HCT116 (cell line): ENCODE measurements around the gene PPP2R3A. TPM values are rescaled to one million over a fixed set of nuclear protein-coding genes. Genes with fewer than 3 reads are reported as not detected.
A peak's percentile ranks its signal among the peaks of the same experiment; 100 is the strongest.
"Not testable (repeated sequence)": the region's sequence is repeated elsewhere in the genome, so short reads cannot be mapped to it uniquely, and the experiment has no call there.

Experiments used
- ATAC-seq: fragments of 200-7000 bp; cut with Tn5 transposase; 2 replicates; pipeline ENCODE4 v1.9.1; 2020; ENCODE audit warnings: mild to moderate bottlenecking, moderate library complexity
- BruUV-seq: library from RNA; stranded (reverse); fragments of 400-500 nt; replicated peaks from 2 replicates; lab custom pipeline; 2021; lab: Mats Ljungman, UMichigan
- CTCF ChIA-PET: fragments of 300-600 bp; sonication (Branson Sonifier 250); formaldehyde crosslinking; loops from one replicate; lab custom pipeline; 2021; ENCODE audit warnings: antibody characterized with exemption; lab: Charles Lee
- POLR2A ChIA-PET: fragments of 300-600, 350-600 bp; sonication (Branson Sonifier 250); formaldehyde crosslinking; loops from one replicate; lab custom pipeline; 2021; ENCODE audit warnings: antibody characterized with exemption; lab: Charles Lee
- RAD21 ChIA-PET, 2 experiments: fragments of 300-600 bp; sonication (Branson Sonifier 250); formaldehyde crosslinking; loops; one replicate each; lab custom pipeline; 2023; ENCODE audit warnings: low total read pairs in 2 of 2; ENCODE audit not compliant: uncharacterized antibody in 2 of 2, unreplicated experiment in 2 of 2, low non-redundant PET in 1 of 2; lab: Charles Lee
- DNase-seq: peaks from one replicate; pipeline ENCODE4 v3.0.0-alpha.2; 2010; ENCODE audit warnings: low read depth, low spot score
- H2AFZ ChIP-seq: fragments of 200-600 bp; shearing (Covaris generic), sonication (generic); 2 replicates; pipeline ENCODE4 v1.6.1; 2017; ENCODE audit warnings: low read depth, mixed run types, mixed read lengths, antibody characterized with exemption, low read length; ENCODE audit not compliant: poor library complexity, severe bottlenecking
- H3K27ac ChIP-seq: 2 replicates; pipeline ENCODE4 v1.5.1; 2012; ENCODE audit warnings: low read depth, low read length
- H3K27me3 ChIP-seq: fragments of 200-600 bp; sonication (generic); 2 replicates; pipeline ENCODE4 v1.6.1; 2016; ENCODE audit warnings: mixed run types, low read length, mixed read lengths; ENCODE audit not compliant: insufficient read depth
- H3K36me3 ChIP-seq, 2 experiments: fragments of 200-500 bp in 1 of 2; fragments of 200-600 bp in 1 of 2; sonication (Bioruptor generic) in 1 of 2; sonication (generic) in 1 of 2; 2 replicates each; pipeline versions ENCODE4 v1.5.1 to v1.6.1; 2014 to 2016; ENCODE audit warnings: low read length in 2 of 2, inconsistent platforms in 1 of 2, mixed read lengths in 1 of 2, mixed run types in 1 of 2; ENCODE audit not compliant: insufficient read depth in 2 of 2, control insufficient read depth in 1 of 2
- H3K4me1 ChIP-seq, 2 experiments: fragments of 200-600 bp in 1 of 2; sonication (generic) in 1 of 2; 2 replicates each; pipeline versions ENCODE4 v1.5.1 to v1.6.1; 2012 to 2017; ENCODE audit warnings: low read length in 2 of 2, inconsistent platforms in 1 of 2, mild to moderate bottlenecking in 1 of 2, mixed read lengths in 1 of 2, mixed run types in 1 of 2, moderate library complexity in 1 of 2; ENCODE audit not compliant: insufficient read depth in 2 of 2, control insufficient read depth in 1 of 2
- H3K4me2 ChIP-seq: fragments of 200-600 bp; sonication (generic); 2 replicates; pipeline ENCODE4 v1.6.1; 2017; ENCODE audit warnings: mixed run types, low read length, mixed read lengths
- H3K4me3 ChIP-seq, 2 experiments: fragments of 200-600 bp in 1 of 2; sonication (generic) in 1 of 2; replicated peaks in 1 of 2; 2 replicates each; pipeline ENCODE4 v1.5.1; 2011 to 2016; ENCODE audit warnings: low read length in 2 of 2, control low read depth in 1 of 2, low read depth in 1 of 2, mild to moderate bottlenecking in 1 of 2, mixed read lengths in 1 of 2, mixed run types in 1 of 2
- H3K79me2 ChIP-seq: fragments of 200-600 bp; sonication (generic); 2 replicates; pipeline ENCODE4 v1.6.1; 2017; ENCODE audit warnings: mild to moderate bottlenecking, mixed run types, low read length, moderate library complexity, mixed read lengths; ENCODE audit not compliant: insufficient read depth
- H3K9ac ChIP-seq: fragments of 200-600 bp; sonication (generic); 2 replicates; pipeline ENCODE4 v1.6.1; 2016; ENCODE audit warnings: low read length, mixed read lengths
- H3K9me2 ChIP-seq: fragments of 200-600 bp; sonication (generic), shearing (Covaris generic); 2 replicates; pipeline ENCODE4 v1.6.1; 2017; ENCODE audit warnings: mixed run types, mild to moderate bottlenecking, moderate library complexity; ENCODE audit not compliant: insufficient read depth
- H3K9me3 ChIP-seq, 2 experiments: fragments of 200-500 bp in 1 of 2; fragments of 200-600 bp in 1 of 2; sonication (Bioruptor generic) in 1 of 2; sonication (generic) in 1 of 2; 2 replicates each; pipeline ENCODE4 v1.6.1; 2014 to 2017; ENCODE audit warnings: low read length in 2 of 2, mixed read lengths in 2 of 2, inconsistent platforms in 1 of 2, low read depth in 1 of 2, mild to moderate bottlenecking in 1 of 2, mixed run types in 1 of 2, moderate library complexity in 1 of 2; ENCODE audit not compliant: control insufficient read depth in 1 of 2, insufficient read depth in 1 of 2
- H4K20me1 ChIP-seq: fragments of 200-600 bp; sonication (generic), shearing (Covaris generic); 2 replicates; pipeline ENCODE4 v1.6.1; 2017; ENCODE audit warnings: mixed run types, mild to moderate bottlenecking, moderate library complexity; ENCODE audit not compliant: insufficient read depth
- CTCF ChIP-seq, 3 experiments: fragments of 200-600 bp in 1 of 3; sonication (generic) in 1 of 3; IDR thresholded peaks in 2 of 3; conservative IDR thresholded peaks in 1 of 3; 2 replicates each; pipeline ENCODE4 v1.5.1; 2012 to 2017; ENCODE audit warnings: low read depth in 2 of 3, low read length in 2 of 3, antibody characterized with exemption in 1 of 3, borderline replicate concordance in 1 of 3, control low read depth in 1 of 3, mild to moderate bottlenecking in 1 of 3, mixed read lengths in 1 of 3, mixed run types in 1 of 3, moderate library complexity in 1 of 3; ENCODE audit not compliant: insufficient read depth in 1 of 3
- POLR2AphosphoS5 ChIP-seq: IDR thresholded peaks from 2 replicates; pipeline ENCODE4 v1.6.1; 2011; ENCODE audit warnings: mild to moderate bottlenecking, low read depth, low read length, moderate library complexity
- SIN3A ChIP-seq: IDR thresholded peaks from 2 replicates; pipeline ENCODE4 v1.6.1; 2012; ENCODE audit warnings: low read depth
- intact Hi-C: fragments of 100-400 bp; cut with micrococcal nuclease; formaldehyde crosslinking; loops from 2 replicates; pipeline ENCODE4 v1.10.0; 2022
- total RNA-seq: library from RNA; stranded (reverse); gene quantifications from one replicate; pipeline ENCODE4 v1.2.1, GENCODE V29; 2021; ENCODE audit not compliant: unreplicated experiment

The PPP2R3A gene
- total RNA-seq, 1 experiment from 2014 or later, result 6.1 TPM

GRCh38 chr3:136189859-136190617, 224.5 kb downstream of the PPP2R3A start:
- H3K27me3 ChIP-seq, result no peaks in the 10 kb centered on the region
- H3K4me3 ChIP-seq, result no peak overlapping the region
- no peak overlapping the region for H3K9ac ChIP-seq
- ChIA-PET RAD21 (no interaction called here), CTCF (interaction anchor here (0.7 kb wide), 1 partner anchor 47 kb away, joined by 3 read pairs; no protein-coding TSS in a partner anchor), POLR2A (no interaction called here)
- peaks cover 100% of the 10 kb centered on the region for H3K79me2 ChIP-seq
- no TSS peak for BruUV-seq
- H2AFZ ChIP-seq, result no peak overlapping the region
- no peaks in the 10 kb centered on the region for H3K9me2 ChIP-seq
- no peak overlapping the region for H3K27ac ChIP-seq
- no peak for DNase-seq
- no peak for ATAC-seq
- H3K4me2 ChIP-seq, result no peak overlapping the region
- peaks cover 43% of the 10 kb centered on the region; the same call in 1 of the 2 replicates for H4K20me1 ChIP-seq
- no peaks in the 10 kb centered on the region; a peak in 1 of 4 replicates for H3K36me3 ChIP-seq
- TF ChIP-seq SIN3A (no peak), POLR2AphosphoS5 (no peak), CTCF (IDR thresholded peaks at IDR 0.05 in 2 of 3, conservative IDR thresholded peaks at IDR 0.05 in 1 of 3; ENCODE audit: borderline replicate concordance in 1 of 3, insufficient read depth in 1 of 3, low read depth in 2 of 3, low read length in 2 of 3) (no peak)
- H3K9me3 ChIP-seq, result no peaks in the 10 kb centered on the region
- H3K4me1 ChIP-seq, result peaks cover 45 to 58% of the 10 kb centered on the region in 2 experiments
- intact Hi-C loops, result no loop called here

- H3K27me3 ChIP-seq, POLR2A ChIA-PET, RAD21 ChIA-PET, H3K9me2 ChIP-seq, ATAC-seq, H3K9ac ChIP-seq, H3K27ac ChIP-seq, CTCF ChIA-PET, H2AFZ ChIP-seq, H3K9me3 ChIP-seq, DNase-seq, intact Hi-C loops, BruUV-seq, H3K4me3 ChIP-seq, H3K36me3 ChIP-seq: not testable (repeated sequence)
- Histone ChIP-seq H4K20me1 (peaks cover 32% of the 10 kb centered on the region; the same call in 1 of the 2 replicates), H3K79me2 (peaks cover 84% of the 10 kb centered on the region), H3K4me1 (peaks cover 32 to 54% of the 10 kb centered on the region in 2 experiments), H3K4me2 (peak overlapping the region; percentile 85; the same call in 1 of the 2 replicates)
Measured at GRCh38 chr3:136192195-136192594, 226.7 kb downstream of the PPP2R3A start.
